Prostate gland (tissue), 2 donors: Measurements from ENCODE around the gene ANKLE1. TPM values are rescaled to one million over a fixed set of nuclear protein-coding genes. Genes with fewer than 3 reads are reported as not detected.
"Not testable (repeated sequence)": the region's sequence is repeated elsewhere in the genome, so short reads cannot be mapped to it uniquely, and the experiment has no call there.

ENCODE experiments used
- DNase-seq: peaks from one replicate; pipeline ENCODE4 v3.0.0-alpha.2; 2019; ENCODE audit warnings: low spot score
- H3K27ac ChIP-seq, 2 donors: fragments of 200-600 bp; sonication (generic); 2 replicates each; pipeline ENCODE4 v1.5.1; 2017 to 2019
- H3K27me3 ChIP-seq: fragments of 200-600 bp; sonication (generic); replicated peaks from 2 replicates; pipeline ENCODE4 v1.5.1; 2019; ENCODE audit not compliant: insufficient read depth
- H3K36me3 ChIP-seq, 2 donors: fragments of 200-600 bp; sonication (generic); 1 replicate in 1 of 2; 2 replicates in 1 of 2; pipeline versions ENCODE4 v1.5.1 to v1.8.1; 2017 to 2019
- H3K4me1 ChIP-seq: fragments of 200-600 bp; sonication (generic); replicated peaks from 2 replicates; pipeline ENCODE4 v1.5.1; 2019
- H3K4me3 ChIP-seq, 2 donors: fragments of 200-600 bp; sonication (generic); 2 replicates each; pipeline ENCODE4 v1.5.1; 2017 to 2019
- H3K9me3 ChIP-seq: fragments of 200-600 bp; sonication (generic); 2 replicates; pipeline ENCODE4 v1.5.1; 2017
- CTCF ChIP-seq, 4 experiments: fragments of 200-600 bp in 2 of 4; fragments of 450-650 bp in 2 of 4; sonication (generic) in 2 of 4; IDR thresholded peaks; 1 replicate in 3 of 4; 2 replicates in 1 of 4; pipeline ENCODE4 v1.5.1; 2016 to 2019; ENCODE audit warnings: antibody characterized with exemption in 4 of 4, mild to moderate bottlenecking in 2 of 4, moderate library complexity in 2 of 4
- POLR2A ChIP-seq: fragments of 450-650 bp; IDR thresholded peaks from one replicate; pipeline ENCODE4 v1.6.1; 2016; ENCODE audit warnings: antibody characterized with exemption, mild to moderate bottlenecking
- POLR2AphosphoS5 ChIP-seq: sonication (generic); formaldehyde crosslinking; IDR thresholded peaks from one replicate; pipeline ENCODE4 v1.6.1; 2017; ENCODE audit warnings: antibody characterized with exemption
- WGBS: methylation state at CpG from one replicate; pipeline ENCODE4 v1.1.5; 2018; 5-methylcytosine and 5-hydroxymethylcytosine counted together
- intact Hi-C: fragments of 100-400 bp; cut with DNase I; formaldehyde crosslinking; loops from one replicate; pipeline ENCODE4 v1.14.2; 2022
- total RNA-seq, 2 donors: library from RNA; depleted of rRNA; stranded (reverse); fragments of >200 nt; gene quantifications; one replicate each; pipeline ENCODE4 v1.1.0, GENCODE V29; 2016

ANKLE1 gene
- total RNA-seq, 2 donors from 2014 or later, result 0.64 to 1.2 TPM

- no peaks in the 10 kb centered on the region for H3K36me3 ChIP-seq
- no peaks in the 10 kb centered on the region for H3K4me1 ChIP-seq
- 84% methylated on average over 44 of the region's 48 CpGs for WGBS
- no peak overlapping the region for H3K4me3 ChIP-seq
- intact Hi-C loops, result loop anchor here (5.0 kb wide), 1 partner anchor 93 kb away; no protein-coding TSS in a partner anchor
- no peaks in the 10 kb centered on the region for H3K9me3 ChIP-seq
- DNase-seq, result no peak
- H3K27me3 ChIP-seq, result no peaks in the 10 kb centered on the region
- no peak overlapping the region for H3K27ac ChIP-seq
- TF ChIP-seq POLR2AphosphoS5 (no peak), POLR2A (no peak)
Observed at GRCh38 chr19:17294051-17294891, 12.6 kb downstream of the ANKLE1 start.

GRCh38 chr19:17295551-17295950 lies 13.8 kb downstream of the ANKLE1 start:
- H3K4me1 ChIP-seq, H3K36me3 ChIP-seq, DNase-seq, H3K4me3 ChIP-seq, H3K27ac ChIP-seq, intact Hi-C loops, H3K9me3 ChIP-seq, H3K27me3 ChIP-seq: not testable (repeated sequence)
- 97% methylated on average over 6 of the region's 6 CpGs for WGBS

- no peak for DNase-seq
- Histone ChIP-seq H3K27ac (no peak overlapping the region), H3K4me3 (no peak overlapping the region), H3K4me1 (no peaks in the 10 kb centered on the region), H3K9me3 (no peaks in the 10 kb centered on the region), H3K36me3 (no peaks in the 10 kb centered on the region), H3K27me3 (no peaks in the 10 kb centered on the region)
- TF ChIP-seq CTCF (IDR thresholded peaks at IDR 0.05), result no peak
- no peak for TF ChIP-seq POLR2AphosphoS5
- TF ChIP-seq POLR2A, result no peak
- 68% methylated on average over 4 of the region's 4 CpGs for WGBS
- intact Hi-C loops, result no loop called here
Observed at GRCh38 chr19:17296273-17296672, 14.6 kb downstream of the ANKLE1 start.

GRCh38 chr19:17296976-17297375 lies 15.3 kb downstream of the ANKLE1 start:
- Histone ChIP-seq H3K36me3 (no peaks in the 10 kb centered on the region), H3K4me3 (no peak overlapping the region), H3K27ac (no peak overlapping the region), H3K4me1 (no peaks in the 10 kb centered on the region), H3K9me3 (no peaks in the 10 kb centered on the region), H3K27me3 (no peaks in the 10 kb centered on the region)
- no peak for TF ChIP-seq POLR2A
- TF ChIP-seq CTCF (IDR thresholded peaks at IDR 0.05), result no peak
- no peak for TF ChIP-seq POLR2AphosphoS5
- intact Hi-C loops, result no loop called here
- no peak for DNase-seq
- WGBS, result 92% methylated on average over 6 of the region's 6 CpGs

GRCh38 chr19:17300992-17301619 lies 19.4 kb downstream of the ANKLE1 start:
- WGBS, result 97% methylated on average over 33 of the region's 51 CpGs
- no peaks in the 10 kb centered on the region for H3K27me3 ChIP-seq
- H3K27ac ChIP-seq, result no peak overlapping the region
- no peaks in the 10 kb centered on the region for H3K36me3 ChIP-seq
- no peak overlapping the region for H3K4me3 ChIP-seq
- intact Hi-C loops, result no loop called here
- H3K9me3 ChIP-seq, result no peaks in the 10 kb centered on the region
- TF ChIP-seq POLR2A (no peak), CTCF (IDR thresholded peaks at IDR 0.05) (no peak), POLR2AphosphoS5 (no peak)
- no peak for DNase-seq
- H3K4me1 ChIP-seq, result peaks cover 2% of the 10 kb centered on the region
